HL-60 (cell line): ENCODE results near the gene CWC15.

Experiments
- CTCF ChIP-seq: IDR thresholded peaks from one replicate; pipeline ENCODE4 v1.5.1; 2011; ENCODE audit warnings: low read length, control low read depth, inconsistent platforms; ENCODE audit not compliant: insufficient read depth
- GABPA ChIP-seq: IDR thresholded peaks from 2 replicates; pipeline ENCODE4 v1.6.1; 2012; ENCODE audit warnings: low read depth
- POLR2AphosphoS5 ChIP-seq: IDR thresholded peaks from 2 replicates; pipeline ENCODE4 v1.6.1; 2012; ENCODE audit warnings: low read depth
- REST ChIP-seq: IDR thresholded peaks from 2 replicates; pipeline ENCODE4 v1.6.1; 2012; ENCODE audit warnings: low read depth; ENCODE audit not compliant: insufficient replicate concordance
- SPI1 ChIP-seq: IDR thresholded peaks from 2 replicates; pipeline ENCODE4 v1.6.1; 2012; ENCODE audit warnings: low read depth, mild to moderate bottlenecking, borderline replicate concordance

GRCh38 chr11:94961255-94961654 lies 12.1 kb downstream of the CWC15 start:
- TF ChIP-seq CTCF (no peak), POLR2AphosphoS5 (no peak), GABPA (no peak), SPI1 (no peak), REST (no peak)
